GM23338 (cell line): ENCODE measurements around the gene SLC45A3. TPM values are rescaled to one million over a fixed set of nuclear protein-coding genes. Genes with fewer than 3 reads are reported as not detected.

ENCODE experiments used
- ATAC-seq: fragments of 200-7000 bp; cut with Tn5 transposase; 3 replicates; pipeline ENCODE4 v1.9.1; 2020
- DNase-seq: peaks from one replicate; pipeline ENCODE4 v3.0.0-alpha.2; 2015; ENCODE audit warnings: low spot score
- H2AFZ ChIP-seq: fragments of 200-600 bp; sonication (generic); 2 replicates; pipeline ENCODE4 v1.8.0; 2016; ENCODE audit warnings: antibody characterized with exemption, mild to moderate bottlenecking, moderate library complexity
- H3F3A ChIP-seq: fragments of 200-600 bp; sonication (generic); replicated peaks from 2 replicates; pipeline ENCODE4 v1.8.0; 2017; ENCODE audit warnings: antibody characterized with exemption, mixed run types, low read depth
- H3K27ac ChIP-seq: fragments of 200-600 bp; sonication (generic); 2 replicates; pipeline ENCODE4 v1.6.1; 2016; ENCODE audit warnings: low read depth
- H3K27me3 ChIP-seq: fragments of 200-600 bp; sonication (generic); 2 replicates; pipeline ENCODE4 v1.8.0; 2016; ENCODE audit warnings: mild to moderate bottlenecking, mixed run types, moderate library complexity; ENCODE audit not compliant: insufficient read depth
- H3K36me3 ChIP-seq: fragments of 200-600 bp; sonication (generic); 2 replicates; pipeline ENCODE4 v1.8.0; 2016; ENCODE audit warnings: mild to moderate bottlenecking; ENCODE audit not compliant: insufficient read depth
- H3K4me1 ChIP-seq: fragments of 200-600 bp; sonication (generic); 2 replicates; pipeline ENCODE4 v1.8.0; 2016; ENCODE audit warnings: mild to moderate bottlenecking, moderate library complexity; ENCODE audit not compliant: insufficient read depth
- H3K4me2 ChIP-seq: fragments of 200-600 bp; sonication (generic); 2 replicates; pipeline ENCODE4 v1.7.1; 2017; ENCODE audit warnings: mixed run types
- H3K4me3 ChIP-seq: fragments of 200-600 bp; sonication (generic); 2 replicates; pipeline ENCODE4 v1.6.1; 2016; ENCODE audit warnings: mixed run types
- H3K79me2 ChIP-seq: fragments of 200-600 bp; sonication (generic); replicated peaks from 2 replicates; pipeline ENCODE4 v1.8.0; 2017; ENCODE audit warnings: mild to moderate bottlenecking; ENCODE audit not compliant: insufficient read depth
- H3K9me2 ChIP-seq: fragments of 200-600 bp; sonication (generic); 2 replicates; pipeline ENCODE4 v1.8.0; 2017; ENCODE audit not compliant: insufficient read depth
- H4K20me1 ChIP-seq: fragments of 200-600 bp; sonication (generic); replicated peaks from 2 replicates; pipeline ENCODE4 v1.8.0; 2017; ENCODE audit warnings: mild to moderate bottlenecking; ENCODE audit not compliant: insufficient read depth
- H3K27ac Mint-ChIP-seq: 2 replicates; pipeline ENCODE4 v1.8.0; 2020; ENCODE audit warnings: inconsistent platforms, mild to moderate bottlenecking, moderate library complexity, mixed read lengths
- H3K27me3 Mint-ChIP-seq: 3 replicates; pipeline ENCODE4 v1.8.0; 2022; ENCODE audit warnings: low read depth, mild to moderate bottlenecking, moderate library complexity, mixed read lengths, inconsistent platforms; ENCODE audit not compliant: insufficient read depth, poor library complexity
- H3K36me3 Mint-ChIP-seq: 3 replicates; pipeline ENCODE4 v1.8.0; 2021; ENCODE audit warnings: low read depth, mild to moderate bottlenecking, inconsistent platforms, moderate library complexity, mixed read lengths
- H3K4me1 Mint-ChIP-seq: 3 replicates; pipeline ENCODE4 v1.8.0; 2020; ENCODE audit warnings: mild to moderate bottlenecking, inconsistent platforms, mixed read lengths
- H3K4me3 Mint-ChIP-seq: 3 replicates; pipeline ENCODE4 v1.8.0; 2021; ENCODE audit warnings: moderate library complexity, mild to moderate bottlenecking, inconsistent platforms, mixed read lengths
- H3K9me3 Mint-ChIP-seq: 3 replicates; pipeline ENCODE4 v1.8.0; 2020; ENCODE audit warnings: moderate library complexity, mild to moderate bottlenecking, inconsistent platforms, mixed read lengths
- ETS1 ChIP-seq: IDR thresholded peaks from 2 replicates; pipeline ENCODE4 v1.6.1; 2016; ENCODE audit warnings: antibody characterized with exemption
- EZH2 ChIP-seq: fragments of 200-600 bp; sonication (generic); IDR thresholded peaks from one replicate; pipeline ENCODE4 v1.8.0; 2017; ENCODE audit warnings: antibody characterized with exemption, mild to moderate bottlenecking, low read depth; ENCODE audit not compliant: unreplicated experiment
- EZH2phosphoT487 ChIP-seq: fragments of 200-600 bp; sonication (generic); IDR thresholded peaks from one replicate; pipeline ENCODE4 v1.8.1; 2018; ENCODE audit warnings: antibody characterized with exemption; ENCODE audit not compliant: unreplicated experiment
- JUNB ChIP-seq: IDR thresholded peaks from one replicate; pipeline ENCODE4 v1.6.1; 2016; ENCODE audit warnings: antibody characterized with exemption; ENCODE audit not compliant: unreplicated experiment
- NANOG ChIP-seq: IDR thresholded peaks from 2 replicates; pipeline ENCODE4 v1.6.1; 2016; ENCODE audit warnings: antibody characterized with exemption, borderline replicate concordance
- POLR2AphosphoS5 ChIP-seq: IDR thresholded peaks from 2 replicates; pipeline ENCODE4 v1.6.1; 2016; ENCODE audit warnings: antibody characterized with exemption, low read depth
- STAT1 ChIP-seq: IDR thresholded peaks from one replicate; pipeline ENCODE4 v1.6.1; 2016; ENCODE audit warnings: antibody characterized with exemption; ENCODE audit not compliant: unreplicated experiment
- ZNF114 ChIP-seq: fragments of 250-450 bp; sonication (Bioruptor Pico); IDR thresholded peaks from 2 replicates; pipeline ENCODE4 v1.5.0; 2020; ENCODE audit warnings: mild to moderate bottlenecking, moderate library complexity
- ZNF331 ChIP-seq: fragments of 250-450 bp; sonication (Bioruptor Pico); IDR thresholded peaks from 2 replicates; pipeline ENCODE4 v1.5.0; 2020; ENCODE audit warnings: low read depth, mild to moderate bottlenecking, moderate library complexity
- ZNF462 ChIP-seq: fragments of 250-450 bp; sonication (Bioruptor Pico); IDR thresholded peaks from 2 replicates; pipeline ENCODE4 v1.5.0; 2020; ENCODE audit warnings: mild to moderate bottlenecking, moderate library complexity
- polyA plus RNA-seq: library from polyadenylated mRNA; unstranded; fragments of >200 nt; fragmentation: Nextera tagmentation; extraction: Ambion mirVana; gene quantifications from 2 replicates; pipeline ENCODE4 v1.2.1, GENCODE V29; 2016
- total RNA-seq: library from RNA; depleted of rRNA; stranded (reverse); fragments of >200 nt; shearing (Covaris generic); gene quantifications from 2 replicates; pipeline ENCODE4 v1.2.3, GENCODE V29; 2014

SLC45A3 gene
- total and polyA plus RNA-seq, 2 experiments from 2014 or later = 4.7 to 16.0 TPM

GRCh38 chr1:205631010-205631767 lies 49.1 kb downstream of the SLC45A3 start:
- peaks cover 47% of the 10 kb centered on the region for H3K79me2 ChIP-seq

GRCh38 chr1:205630651-205631009 lies 49.7 kb downstream of the SLC45A3 start:
- Histone ChIP-seq H3K4me3 (peak overlapping the region; percentile 64), H3K4me2 (peak overlapping the region; percentile 86), H2AFZ (no peak overlapping the region), H3K4me1 (peaks cover 8% of the 10 kb centered on the region), H3K36me3 (no peaks in the 10 kb centered on the region), H3K27me3 (no peaks in the 10 kb centered on the region), H3F3A (peaks cover 10% of the 10 kb centered on the region; the same call in 1 of the 2 replicates), H3K79me2 (peaks cover 52% of the 10 kb centered on the region), H4K20me1 (peaks cover 28% of the 10 kb centered on the region), H3K9me2 (no peaks in the 10 kb centered on the region), H3K27ac (peak overlapping the region; percentile 93)
- peaks cover 10% of the 10 kb centered on the region for H3K27me3 Mint-ChIP-seq
- H3K27ac Mint-ChIP-seq = peak overlapping the region; percentile 99
- DNase-seq = no peak
- ATAC-seq = no peak
- H3K4me1 Mint-ChIP-seq = peaks cover 21% of the 10 kb centered on the region
- peaks cover 3% of the 10 kb centered on the region; the same call in 2 of the 3 replicates for H3K36me3 Mint-ChIP-seq
- no peaks in the 10 kb centered on the region for H3K9me3 Mint-ChIP-seq
- peak overlapping the region; percentile 94 for H3K4me3 Mint-ChIP-seq
- TF ChIP-seq ZNF114 (CRISPR knock-in tag) = no peak
- TF ChIP-seq ZNF331 (CRISPR knock-in tag) = no peak
- TF ChIP-seq EZH2phosphoT487 = no peak
- no peak for TF ChIP-seq JUNB
- no peak for TF ChIP-seq NANOG
- TF ChIP-seq ZNF462 = no peak
- TF ChIP-seq STAT1 = no peak
- no peak for TF ChIP-seq POLR2AphosphoS5
- no peak for TF ChIP-seq EZH2
- no peak for TF ChIP-seq ETS1

More at GRCh38 chr1:205631010-205631767, 49.1 kb downstream of the SLC45A3 start:
- Mint-ChIP-seq H3K4me3 (peak overlapping the region; percentile 94), H3K27me3 (peaks cover 7% of the 10 kb centered on the region), H3K27ac (peak overlapping the region; percentile 99), H3K9me3 (no peaks in the 10 kb centered on the region), H3K4me1 (peaks cover 17% of the 10 kb centered on the region), H3K36me3 (peaks cover 3% of the 10 kb centered on the region; the same call in 2 of the 3 replicates)
- H2AFZ ChIP-seq = no peak overlapping the region
- H3K36me3 ChIP-seq = no peaks in the 10 kb centered on the region
- peak overlapping the region; percentile 93 for H3K27ac ChIP-seq
- no peaks in the 10 kb centered on the region for H3K27me3 ChIP-seq
- H3K4me3 ChIP-seq = peak overlapping the region; percentile 64
- peak; percentile 75 for ATAC-seq
- peaks cover 25% of the 10 kb centered on the region for H4K20me1 ChIP-seq
- peaks cover 8% of the 10 kb centered on the region for H3K4me1 ChIP-seq
- H3F3A ChIP-seq = peaks cover 10% of the 10 kb centered on the region; the same call in 1 of the 2 replicates
- peak; percentile 30; the same call in 1 of the 2 replicates for TF ChIP-seq ETS1
- peak; percentile 79 for TF ChIP-seq POLR2AphosphoS5
- TF ChIP-seq NANOG = no peak; the same call in 1 of the 2 replicates
- no peaks in the 10 kb centered on the region for H3K9me2 ChIP-seq
- H3K4me2 ChIP-seq = peak overlapping the region; percentile 86
- peak; percentile 95 for DNase-seq
